GM21737 (cell line): ENCODE data around the gene S100A7A.
"Not testable (repeated sequence)": the region's sequence is repeated elsewhere in the genome, so short reads cannot be mapped to it uniquely, and the experiment has no call there.

Experiments used
- ATAC-seq: cut with Tn5 transposase; IDR thresholded peaks from one replicate; pipeline ENCODE4 v1.9.1; 2021; ENCODE audit warnings: mild to moderate bottlenecking, moderate library complexity; ENCODE audit not compliant: unreplicated experiment

The S100A7A gene

DNA sequence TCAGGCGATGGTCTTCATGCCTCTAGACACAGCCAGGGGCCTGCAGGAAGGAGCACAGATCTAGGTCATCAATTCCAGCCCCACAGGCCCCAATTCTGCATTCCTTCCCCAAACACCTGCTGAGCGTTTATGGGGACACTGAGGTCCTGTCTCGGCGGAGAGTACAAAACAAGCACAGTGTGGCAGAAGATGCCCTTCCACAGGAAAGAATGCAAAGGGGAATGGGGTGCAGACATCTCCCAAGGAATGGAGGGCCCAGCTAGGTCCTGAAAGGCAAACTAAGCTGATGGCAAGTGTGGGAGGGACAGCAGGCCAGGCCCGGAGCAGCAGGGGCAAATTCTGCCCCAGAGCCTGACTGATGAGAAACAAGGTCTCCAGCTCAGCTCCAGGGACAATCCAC is 21.9 kb upstream of the S100A7A start:
- no peak for ATAC-seq

DNA sequence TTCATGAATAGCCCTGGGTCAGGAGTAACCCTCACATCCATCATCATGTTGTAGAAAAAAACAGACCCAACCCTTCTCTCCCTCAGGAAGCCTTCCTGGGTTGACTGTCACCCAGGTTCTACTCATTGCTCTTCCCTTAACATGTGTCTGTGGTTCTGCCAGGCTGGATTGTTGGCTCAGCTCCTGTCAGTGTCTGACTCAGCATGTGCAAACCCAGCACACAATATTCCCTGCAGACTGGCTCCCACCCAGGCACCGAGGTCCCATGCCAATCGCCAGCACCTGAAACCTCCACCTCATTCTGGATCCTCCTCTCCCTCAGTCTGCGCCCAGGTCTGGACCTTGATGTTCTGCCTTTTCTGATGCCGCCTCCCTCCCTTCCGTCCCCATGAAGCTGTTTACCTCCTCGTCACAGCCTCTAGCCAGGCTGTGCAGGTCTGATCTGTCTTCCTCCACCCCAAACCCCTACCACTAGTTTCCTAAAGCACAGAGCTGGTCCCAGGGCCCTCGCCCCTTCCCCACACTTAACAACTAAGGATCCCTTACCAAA is 21.1 kb upstream of the S100A7A start:
- ATAC-seq: no peak

DNA sequence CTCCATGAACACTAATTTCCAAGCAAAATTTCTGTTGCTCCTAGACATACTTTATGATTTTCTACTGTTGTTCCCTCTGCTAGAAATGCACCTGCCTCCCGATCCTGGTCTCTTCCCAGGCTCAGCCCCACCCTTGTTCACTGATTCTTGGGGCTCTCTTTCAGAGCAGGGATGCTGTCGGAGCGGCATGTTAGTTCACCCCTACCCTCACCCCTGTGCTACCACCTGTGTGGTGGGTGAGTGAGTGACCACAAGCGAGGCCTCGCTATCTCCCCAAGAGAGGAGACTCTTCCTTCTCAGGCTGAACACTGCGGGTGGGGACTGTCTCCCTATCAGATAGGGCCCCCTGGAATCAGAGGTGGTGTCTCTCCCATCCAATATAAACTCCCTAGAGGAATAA is 20.5 kb upstream of the S100A7A start:
- ATAC-seq: no peak

DNA sequence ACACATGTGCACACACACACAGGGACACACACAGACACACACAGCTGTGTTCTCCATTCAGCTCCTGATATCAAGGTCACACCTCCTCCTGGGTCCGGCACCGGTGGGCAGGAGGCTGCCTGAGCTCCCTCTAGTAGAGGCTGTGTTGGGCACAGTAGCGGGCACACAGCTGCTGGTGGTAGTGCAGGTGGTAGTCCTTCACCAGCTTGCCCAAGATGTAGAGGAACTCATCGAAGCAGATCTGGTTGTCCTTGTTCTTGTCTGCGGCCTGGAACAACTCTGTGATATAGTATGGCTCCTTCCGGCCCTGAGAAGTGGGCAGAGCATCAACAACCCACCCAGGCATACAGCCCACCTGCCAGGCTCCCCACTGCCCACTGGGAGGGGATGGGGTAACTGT is 19.9 kb upstream of the S100A7A start:
- no peak for ATAC-seq

DNA sequence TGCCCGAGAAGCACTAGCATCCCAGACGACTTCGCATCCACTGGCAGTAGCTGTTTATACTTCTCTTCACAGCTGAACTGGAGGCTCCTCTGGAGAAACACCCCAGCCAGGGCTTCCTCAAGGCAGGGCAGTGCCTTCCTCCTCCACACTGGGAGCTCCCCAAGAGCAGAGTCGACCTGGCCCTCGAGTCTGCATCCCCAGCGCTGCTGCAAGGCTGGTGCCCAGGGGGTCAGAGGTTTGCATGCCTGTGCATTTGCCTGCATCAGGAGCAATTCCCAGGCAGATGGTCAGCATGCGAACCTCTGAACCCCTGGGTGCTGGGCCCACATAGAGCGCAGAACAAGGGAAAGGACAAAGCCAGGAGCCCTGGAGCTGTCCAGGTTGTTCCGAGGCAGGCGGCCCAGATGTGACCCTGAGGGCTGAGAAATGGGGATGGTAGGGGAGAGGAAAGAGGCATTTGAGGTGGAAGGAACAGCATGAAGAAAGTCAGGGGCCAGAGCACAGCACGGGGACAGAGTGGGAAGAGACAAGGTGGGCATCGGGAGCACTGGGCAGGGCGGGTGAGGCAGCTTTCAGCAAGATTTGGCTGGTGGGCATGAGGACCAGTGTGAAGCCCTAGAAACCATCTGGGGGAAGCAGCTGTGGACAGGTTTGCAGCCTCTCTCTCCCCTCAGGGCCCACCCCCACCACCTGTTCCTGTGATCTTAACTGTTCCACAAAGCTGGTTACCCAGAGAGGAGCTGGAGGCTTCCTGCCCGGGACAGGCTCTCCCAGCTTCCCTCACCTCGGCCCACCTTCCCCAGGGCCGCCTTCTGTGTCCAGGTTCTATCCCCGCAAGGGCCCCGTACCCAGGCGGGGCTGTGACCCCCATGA is 19.0 kb upstream of the S100A7A start:
- no peak for ATAC-seq

DNA sequence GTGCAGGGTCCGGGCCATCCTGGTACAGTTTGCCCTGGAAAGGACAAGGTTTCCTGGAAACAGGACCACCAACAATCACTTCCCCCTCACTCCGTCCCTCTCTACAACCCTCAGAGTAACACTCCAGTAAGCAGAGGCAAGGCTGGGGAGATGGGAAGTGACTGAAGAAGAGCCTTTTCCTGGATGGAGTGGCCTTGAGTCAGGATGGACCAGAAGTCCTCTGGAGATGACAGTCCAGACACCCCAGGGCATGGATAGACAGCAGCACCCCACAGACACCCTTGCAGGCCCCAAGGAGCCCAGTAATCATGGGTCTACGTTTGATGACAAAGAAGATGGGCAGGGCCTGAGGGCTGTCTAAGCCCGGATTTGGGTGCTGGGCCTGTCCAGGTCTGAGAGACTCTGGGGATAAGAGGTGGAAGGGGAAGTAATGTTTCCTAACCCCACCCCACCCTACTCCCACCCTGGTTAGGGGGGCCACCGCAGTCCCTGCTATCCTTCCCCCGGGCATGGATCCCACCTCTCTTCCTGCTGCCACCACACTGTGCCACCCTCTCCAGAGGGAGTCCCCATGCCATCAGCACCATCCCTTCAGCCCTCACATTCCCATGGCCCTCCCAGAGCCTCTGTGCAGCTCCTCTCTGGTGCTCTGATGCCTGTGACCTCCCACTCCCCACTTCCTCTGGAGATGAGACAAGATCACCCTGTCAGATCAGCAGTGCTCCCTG is 18.2 kb upstream of the S100A7A start:
- ATAC-seq: no peak

DNA sequence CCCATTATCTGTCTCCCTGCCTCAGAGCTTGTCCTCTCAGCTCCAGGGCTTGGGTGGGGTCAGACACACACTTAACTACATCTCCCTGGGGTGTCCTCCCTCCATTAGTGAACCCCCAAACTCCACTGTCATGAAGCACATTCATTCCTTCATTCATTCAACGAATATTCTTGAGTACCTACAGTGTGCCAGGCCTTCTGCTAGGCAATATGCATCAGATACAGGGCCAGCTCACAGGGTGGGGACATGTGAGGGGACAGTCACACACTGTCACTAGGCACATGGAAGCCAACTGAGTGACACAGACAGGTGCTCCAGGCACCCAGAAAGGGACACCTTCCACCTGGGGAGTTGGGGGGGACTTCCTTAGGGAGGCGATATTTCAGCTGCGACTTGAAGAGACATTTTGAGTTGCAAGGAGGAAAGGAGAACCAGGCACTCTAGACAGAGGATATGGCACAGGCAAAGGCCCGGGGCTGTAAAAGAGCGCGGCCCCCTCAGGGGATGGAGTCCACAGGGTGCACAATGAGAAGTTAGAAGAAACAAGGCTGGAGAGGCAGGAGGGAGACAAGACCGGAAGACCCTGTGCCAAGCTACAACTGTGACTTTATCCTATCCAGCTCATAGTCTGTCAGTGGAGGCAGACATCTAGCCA is 16.8 kb upstream of the S100A7A start:
- ATAC-seq: no peak

DNA sequence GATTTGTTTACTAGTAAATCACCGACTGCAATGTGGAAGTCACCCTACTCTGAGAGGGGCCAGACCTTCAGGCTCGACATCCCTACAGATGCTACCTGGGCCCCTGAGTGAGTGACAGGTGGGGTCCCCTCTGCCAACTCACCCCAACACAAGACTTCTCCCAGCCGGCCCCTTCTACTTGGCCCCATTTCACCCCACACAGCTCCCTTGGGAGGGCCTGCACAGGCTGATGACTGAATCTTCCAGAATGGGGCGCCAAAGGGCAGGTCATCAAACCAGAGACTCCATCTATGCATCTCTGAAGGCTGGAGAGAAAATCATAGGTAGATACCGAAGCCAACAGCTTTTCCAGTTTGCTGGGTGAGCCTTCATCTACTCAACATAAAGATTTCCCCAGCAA is 16.1 kb upstream of the S100A7A start:
- no peak for ATAC-seq

DNA sequence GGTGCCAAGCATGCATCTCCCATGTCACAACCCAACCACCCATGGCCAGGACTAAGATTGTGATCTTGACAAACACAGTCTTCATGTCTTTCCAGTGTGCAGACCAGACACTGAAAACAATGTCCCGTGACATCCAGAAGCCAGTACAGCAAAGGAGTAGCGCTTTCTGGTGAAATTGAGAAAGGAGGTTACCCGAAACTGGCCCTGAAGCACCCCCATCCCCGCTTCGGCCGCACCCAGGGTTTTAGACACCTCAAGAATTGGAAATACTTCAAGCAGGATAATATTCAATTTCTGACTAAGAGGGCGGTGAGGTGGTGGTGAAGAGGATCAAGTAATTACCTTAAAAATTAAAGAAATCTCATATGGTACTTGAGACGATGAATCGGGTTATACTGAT is 14.9 kb upstream of the S100A7A start:
- no peak for ATAC-seq

DNA sequence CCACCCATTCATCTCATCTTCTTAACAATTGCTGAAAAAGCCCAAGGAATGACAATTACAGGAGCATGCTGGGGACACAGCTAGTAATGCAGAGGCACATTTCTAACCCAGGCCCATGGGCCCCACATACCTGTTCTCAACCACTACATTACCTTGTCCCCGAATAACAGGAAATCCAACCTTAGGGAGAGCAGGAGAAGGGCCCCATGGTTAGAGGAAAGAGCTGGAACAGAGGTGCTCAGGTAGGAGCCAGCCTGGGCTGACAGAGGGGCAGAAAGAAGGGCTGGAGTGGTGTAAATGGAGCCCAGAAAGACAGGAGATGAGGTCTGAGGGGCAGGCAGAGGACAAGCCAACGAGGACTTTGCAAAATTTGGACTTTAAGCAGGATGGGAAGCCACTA is 14.1 kb upstream of the S100A7A start:
- no peak for ATAC-seq

DNA sequence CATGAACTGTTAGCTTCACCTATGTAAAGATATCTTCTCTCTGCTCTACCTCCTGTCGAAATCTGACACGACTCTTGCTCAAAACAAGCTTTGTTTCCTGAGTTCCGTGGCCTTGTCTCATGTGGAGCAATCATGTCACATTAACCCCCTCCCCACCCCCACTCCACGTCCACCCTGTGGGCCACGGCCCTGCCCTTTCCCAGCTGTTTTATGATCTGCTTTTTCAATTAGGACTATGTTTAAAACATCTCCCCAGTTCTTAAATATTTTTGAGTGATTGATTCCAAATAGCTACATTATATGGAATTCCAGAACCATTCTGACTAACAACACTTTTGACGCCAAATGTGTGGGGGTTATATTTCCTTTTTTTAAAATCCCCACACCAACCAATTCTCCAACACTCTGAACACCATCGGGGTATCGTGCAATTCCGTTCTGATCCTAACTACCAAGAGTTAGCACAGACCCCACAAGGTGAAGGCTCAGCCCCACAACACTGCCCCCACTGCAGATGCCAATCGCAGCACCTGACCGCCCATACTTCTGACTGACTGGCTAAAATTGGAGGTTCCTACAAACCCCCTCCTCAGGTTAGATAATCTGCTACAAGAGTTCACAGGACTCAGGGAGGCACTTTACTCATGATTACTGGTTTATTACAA is 12.8 kb upstream of the S100A7A start:
- ATAC-seq: no peak

DNA sequence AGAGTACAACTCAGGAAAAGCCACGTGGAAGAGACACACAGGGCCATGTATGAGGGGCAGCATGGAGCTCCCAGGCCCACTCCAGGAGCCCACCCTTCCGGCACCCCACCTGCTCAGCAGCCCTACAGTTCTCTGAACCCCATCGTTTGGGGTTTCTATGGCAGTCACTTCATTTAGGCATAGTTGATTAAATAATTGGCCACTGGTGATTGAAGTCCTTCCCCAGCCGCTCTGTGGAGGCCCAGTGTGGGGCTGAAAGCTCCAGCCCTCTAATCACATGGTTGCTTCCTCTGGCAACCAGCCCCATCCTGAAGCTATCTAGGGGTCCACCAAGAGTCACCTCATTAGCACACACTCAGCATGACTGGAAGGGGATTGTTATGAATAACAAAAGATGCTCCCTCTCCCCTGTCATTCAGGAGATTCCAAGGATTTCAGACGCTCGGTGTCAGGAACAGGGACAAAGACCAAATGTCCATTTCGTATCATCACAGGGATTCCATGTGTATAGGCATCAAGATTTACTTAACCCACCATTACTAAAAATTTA is 12.2 kb upstream of the S100A7A start:
- no peak for ATAC-seq

DNA sequence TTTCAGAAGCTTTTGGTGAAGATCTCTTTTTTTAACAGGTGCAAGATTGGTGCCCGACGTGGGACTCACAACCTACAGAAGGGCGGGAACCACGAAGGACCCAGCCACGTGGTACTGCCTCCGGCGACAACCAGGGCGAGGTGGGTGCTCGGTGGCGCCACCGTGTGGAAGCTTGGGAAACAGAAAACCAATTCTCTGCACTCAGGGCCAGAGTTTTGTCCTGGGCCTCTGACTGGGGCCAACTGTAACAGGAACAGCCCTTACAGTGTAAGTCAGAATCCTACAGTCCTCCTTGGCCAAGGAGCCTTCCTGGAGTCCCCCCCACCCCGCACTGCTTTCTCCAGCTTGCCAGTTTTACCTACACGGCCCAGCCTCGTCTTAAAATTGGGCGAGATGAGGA is 11.6 kb upstream of the S100A7A start:
- no peak for ATAC-seq

DNA sequence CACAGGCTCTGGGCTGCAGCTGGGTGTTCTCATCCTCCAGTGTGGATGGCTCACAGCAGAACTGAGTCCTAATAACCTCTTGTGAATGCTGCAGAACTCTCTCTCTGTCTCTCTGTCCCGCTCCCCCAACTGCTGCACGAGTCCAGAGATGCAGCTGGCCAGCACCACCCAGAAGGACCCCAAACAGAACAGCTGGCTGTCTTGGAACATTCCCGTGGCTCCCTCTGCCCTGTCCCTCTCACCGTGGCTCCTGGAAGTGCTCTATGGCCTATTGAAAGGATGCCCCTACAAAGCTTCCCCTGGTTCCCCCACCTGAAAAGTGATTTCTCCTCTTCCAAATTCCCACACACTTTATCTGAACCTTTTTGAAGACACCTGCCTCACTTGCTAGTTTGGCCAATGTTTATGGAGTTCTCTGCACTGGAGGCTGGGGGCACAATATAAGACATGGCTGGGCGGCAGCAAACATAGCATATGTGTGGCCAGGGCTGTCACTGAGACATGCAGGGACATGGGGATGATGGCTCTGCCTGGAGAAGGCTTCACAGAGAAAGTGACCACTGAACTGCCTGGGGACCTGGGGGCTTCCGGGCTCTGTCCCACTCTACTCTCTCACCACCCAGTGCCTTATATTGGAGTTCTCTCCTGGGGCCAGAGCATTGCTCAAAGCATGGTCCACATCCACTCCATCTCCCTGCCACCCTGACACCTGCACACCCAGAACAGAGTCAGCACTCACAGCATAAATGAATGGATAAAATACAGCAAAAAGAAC is 10.3 kb upstream of the S100A7A start:
- not testable (repeated sequence) for ATAC-seq

DNA sequence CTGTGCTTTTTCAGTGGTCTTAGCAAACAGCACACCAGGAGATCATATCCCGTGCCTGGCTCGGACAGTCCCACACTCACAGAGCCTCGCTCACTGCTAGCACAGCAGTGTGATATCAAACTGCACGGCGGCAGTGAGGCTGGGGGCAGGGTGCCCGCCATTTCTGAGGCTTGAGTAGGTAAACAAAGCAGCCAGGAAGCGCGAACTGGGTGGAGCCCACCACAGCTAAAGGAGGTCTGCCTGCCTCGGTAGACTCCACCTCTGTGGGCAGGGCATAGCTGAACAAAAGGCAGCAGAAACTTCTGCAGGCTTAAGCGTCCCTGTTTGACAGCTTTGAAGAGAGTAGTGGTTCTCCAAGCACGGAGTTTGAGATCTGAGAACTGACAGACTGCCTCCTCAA is 9.0 kb upstream of the S100A7A start:
- ATAC-seq: not testable (repeated sequence)

DNA sequence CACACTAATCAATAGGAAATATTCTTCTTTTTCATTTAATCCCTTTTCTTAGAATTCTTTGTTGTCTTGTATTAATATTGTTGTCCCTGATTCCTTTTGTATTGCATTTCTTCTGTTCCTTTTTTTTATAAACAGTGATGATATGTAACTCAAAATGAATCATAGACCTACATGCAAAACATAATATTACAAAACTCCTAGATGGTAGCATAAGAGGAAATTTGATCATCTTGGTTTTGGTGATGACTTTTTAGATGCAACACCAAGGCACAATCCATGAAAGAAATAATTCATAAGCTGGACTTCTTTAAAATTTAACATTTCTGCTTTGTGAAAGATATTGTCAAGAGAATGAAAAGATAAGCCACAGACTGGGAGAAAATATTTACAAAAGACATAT is 2.4 kb upstream of the S100A7A start:
- ATAC-seq: not testable (repeated sequence)

DNA sequence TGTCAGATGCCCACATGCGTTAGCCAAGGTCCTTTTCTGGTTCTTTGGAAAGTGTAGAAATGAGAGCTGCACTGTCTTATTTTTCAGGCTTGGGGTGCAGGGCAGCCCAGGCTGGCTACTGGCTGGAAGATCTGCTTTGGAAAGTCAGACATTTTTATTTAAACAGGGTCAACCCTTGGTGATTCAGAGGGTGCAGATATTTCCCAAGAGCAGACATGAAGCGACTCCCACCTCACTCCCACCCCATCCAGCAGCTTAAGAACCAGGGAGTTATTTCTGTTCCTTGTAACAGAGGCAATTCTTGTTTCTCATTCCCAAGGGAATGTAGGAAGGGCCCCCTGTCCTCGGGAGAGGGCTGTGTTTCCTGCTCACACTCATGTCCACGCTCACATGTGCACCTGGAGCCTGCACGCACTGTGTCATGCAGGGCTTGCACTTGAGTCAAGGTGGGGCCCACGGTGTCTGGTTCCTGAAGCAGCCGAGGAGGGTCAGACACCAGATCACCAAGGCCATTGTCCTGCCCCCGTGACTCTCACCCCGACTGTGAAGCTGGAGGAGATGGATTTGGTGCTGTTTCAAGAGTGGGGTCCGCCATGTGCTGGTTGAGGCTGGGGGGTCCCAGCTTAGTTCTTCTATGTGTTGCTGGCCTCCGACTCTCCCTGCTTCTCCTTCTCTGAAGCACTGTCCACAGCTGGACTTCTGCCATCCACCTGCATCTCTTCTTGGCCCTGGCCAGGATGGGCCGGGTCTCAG is 992 bp downstream of the S100A7A start:
- ATAC-seq: no peak

DNA sequence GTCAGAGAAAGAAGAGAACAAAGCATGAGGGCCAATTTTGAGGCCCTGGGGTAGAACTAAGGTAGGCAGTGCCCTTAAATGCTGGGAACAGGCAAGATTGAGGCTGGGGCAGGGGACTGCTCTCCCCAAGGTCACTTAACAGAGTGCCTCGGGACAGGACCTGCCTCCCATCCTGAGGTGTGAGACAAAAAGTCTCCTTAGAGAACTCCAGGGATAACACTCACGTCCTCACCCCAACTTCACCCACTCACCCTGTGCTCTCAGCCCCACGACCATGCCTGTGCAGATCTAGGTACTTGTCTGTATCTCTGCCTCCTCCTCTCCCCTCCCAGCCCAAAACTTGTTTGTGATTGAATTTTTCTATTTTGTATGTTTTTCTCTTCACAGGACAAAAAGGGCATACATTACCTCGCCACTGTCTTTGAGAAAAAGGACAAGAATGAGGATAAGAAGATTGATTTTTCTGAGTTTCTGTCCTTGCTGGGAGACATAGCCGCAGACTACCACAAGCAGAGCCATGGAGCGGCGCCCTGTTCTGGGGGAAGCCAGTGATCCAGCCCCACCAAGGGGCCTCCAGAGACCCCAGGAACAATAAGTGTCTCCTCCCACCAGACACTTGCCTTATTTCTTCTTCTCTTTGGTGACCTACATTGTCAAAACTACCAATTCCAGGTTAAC is 2.6 kb downstream of the S100A7A start:
- ATAC-seq: not testable (repeated sequence)

DNA sequence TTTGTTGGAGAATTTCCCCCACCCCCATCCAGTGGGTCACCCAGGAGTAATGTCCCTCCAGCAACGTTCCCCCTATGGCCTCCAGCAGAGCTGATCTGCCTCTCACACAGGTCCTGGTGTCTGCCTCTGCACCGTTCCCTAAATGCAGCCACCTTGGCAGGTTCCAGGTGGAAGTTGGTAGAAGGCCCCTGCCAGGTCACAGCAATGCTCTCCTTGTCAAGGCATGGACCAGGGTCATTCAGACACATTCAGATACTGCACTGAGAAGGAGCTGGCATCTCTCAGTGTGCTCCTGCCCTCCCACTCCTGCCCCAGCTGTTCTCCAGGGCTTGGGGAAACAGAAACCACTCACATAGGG is 3.1 kb downstream of the S100A7A start:
- ATAC-seq: not testable (repeated sequence)
